Activated T-cell treated with anti-CD3 and anti-CD28 coated beads, Interleukin-2, amount 50 U/mL, for 1 hour (primary cell): ENCODE results near the gene CCDC17.
"Not testable (repeated sequence)": the region's sequence is repeated elsewhere in the genome, so short reads cannot be mapped to it uniquely, and the experiment has no call there.

Source experiments
- DNase-seq: peaks from one replicate; pipeline ENCODE4 v3.0.0-alpha.2; 2020

Gene CCDC17

DNA sequence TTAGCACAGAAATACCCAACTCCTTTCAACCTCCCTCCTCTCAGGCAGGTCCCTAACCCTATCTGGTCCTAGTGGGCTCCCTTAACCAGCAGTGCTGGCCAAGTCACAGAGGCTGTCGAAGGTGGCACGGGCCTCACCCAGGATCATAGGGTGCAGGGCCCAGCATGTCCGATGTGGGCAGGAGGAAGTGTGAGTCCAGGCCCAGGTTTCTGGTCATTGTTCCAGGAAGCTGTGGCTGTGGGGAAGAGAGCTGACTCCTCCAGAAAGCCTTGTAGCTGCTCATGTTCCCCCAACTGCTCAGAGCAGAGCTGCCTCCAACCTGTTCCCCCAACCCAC, 2.4 kb downstream of the CCDC17 start:
- DNase-seq = no peak

DNA sequence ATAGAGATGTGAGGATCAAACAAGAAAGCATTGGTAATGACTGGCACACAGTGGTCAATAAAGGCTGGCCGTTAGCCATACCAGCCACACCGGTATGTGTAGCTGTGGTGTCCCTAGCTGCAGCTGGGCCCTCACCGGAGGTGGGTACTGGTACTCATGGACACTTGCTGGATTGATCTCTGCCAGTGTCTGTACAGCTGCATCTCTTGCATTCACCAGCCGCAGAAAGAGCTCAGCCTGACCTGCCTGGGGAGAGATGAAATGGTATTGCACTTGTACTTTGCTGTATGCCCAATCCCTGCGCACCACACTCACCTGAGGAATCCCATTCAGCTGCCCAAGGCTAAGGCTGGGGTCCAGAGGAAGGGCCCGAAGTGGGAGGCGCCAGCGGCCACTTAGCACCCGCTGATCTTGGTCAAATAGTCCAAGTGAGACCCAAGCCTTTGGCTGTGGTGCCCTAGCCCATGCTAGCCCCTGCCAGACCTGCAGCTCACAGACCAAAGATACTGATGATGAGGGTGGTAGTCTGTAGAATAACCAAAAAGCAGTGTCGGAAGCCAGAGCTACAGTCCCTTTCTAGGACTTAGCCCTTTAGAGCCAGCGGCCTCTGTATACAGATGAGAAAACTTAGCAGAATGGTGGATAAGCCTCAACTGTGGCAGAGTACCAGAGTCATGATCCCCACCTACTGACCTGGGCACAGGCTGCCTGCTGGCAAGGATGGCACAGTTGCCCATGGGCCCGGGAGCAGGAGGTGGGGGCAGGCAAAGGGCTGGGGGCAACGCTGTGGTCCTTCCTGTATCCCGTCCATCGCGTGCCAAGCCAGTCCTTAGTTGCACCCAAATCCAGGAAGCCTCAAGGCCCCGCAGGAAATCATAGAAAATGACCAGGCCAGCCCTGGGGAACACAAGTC, 3.0 kb downstream of the CCDC17 start:
- DNase-seq = no peak

DNA sequence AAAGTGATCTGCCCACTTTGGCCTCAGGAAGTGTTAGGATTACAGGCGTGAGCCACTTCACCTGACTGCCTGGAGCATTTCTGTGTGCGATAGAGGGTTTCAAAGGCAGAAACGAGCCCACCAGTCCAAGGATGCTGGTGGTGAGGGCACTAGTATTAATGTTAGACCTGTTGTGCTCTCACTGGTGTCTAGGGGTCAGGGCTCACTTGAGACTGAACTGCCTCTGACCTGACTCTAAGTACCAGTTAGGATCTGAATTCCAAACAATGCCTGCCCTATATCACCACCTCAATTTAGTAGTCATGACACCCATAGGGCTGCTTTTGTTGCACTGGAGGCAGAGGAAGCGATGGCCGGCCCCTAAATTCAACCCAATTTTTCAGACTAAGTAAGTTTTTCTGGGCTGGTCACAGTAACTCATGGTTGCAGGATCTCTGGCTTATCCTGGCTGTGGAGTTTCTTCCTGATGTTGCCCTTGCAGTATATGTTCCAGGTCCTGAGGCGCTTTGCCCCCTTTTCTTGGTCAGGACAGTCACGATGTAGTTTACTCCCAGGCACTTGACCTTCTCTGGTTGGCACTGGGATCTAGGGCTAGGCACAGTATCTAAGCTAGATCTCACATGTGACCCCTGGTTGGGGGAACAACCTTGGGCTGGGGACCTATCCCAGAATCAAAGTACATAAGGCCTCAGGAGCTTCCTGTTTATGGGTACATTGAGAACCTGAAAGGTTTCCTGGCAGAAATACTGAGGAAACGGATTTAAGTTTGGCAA, 4.5 kb downstream of the CCDC17 start:
- no peak for DNase-seq

DNA sequence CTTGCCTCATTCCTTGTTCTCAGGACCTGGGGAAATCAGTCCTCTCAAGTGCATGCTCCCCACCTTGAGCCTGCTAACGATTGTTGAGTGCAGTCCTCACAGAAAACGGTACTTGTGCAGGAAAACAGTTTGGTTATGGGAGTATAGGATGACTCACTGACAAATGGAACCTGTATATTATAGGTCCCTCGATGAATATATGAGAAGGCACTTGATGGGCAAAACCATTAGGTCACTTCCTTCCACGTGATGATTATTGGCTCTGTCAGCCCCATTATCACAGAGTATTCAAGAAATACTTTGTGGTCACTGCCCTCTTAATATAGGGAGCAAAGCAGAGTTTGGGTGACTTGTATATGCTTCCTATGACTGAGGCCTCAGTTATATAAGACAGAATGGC, 6.2 kb downstream of the CCDC17 start:
- DNase-seq = no peak

DNA sequence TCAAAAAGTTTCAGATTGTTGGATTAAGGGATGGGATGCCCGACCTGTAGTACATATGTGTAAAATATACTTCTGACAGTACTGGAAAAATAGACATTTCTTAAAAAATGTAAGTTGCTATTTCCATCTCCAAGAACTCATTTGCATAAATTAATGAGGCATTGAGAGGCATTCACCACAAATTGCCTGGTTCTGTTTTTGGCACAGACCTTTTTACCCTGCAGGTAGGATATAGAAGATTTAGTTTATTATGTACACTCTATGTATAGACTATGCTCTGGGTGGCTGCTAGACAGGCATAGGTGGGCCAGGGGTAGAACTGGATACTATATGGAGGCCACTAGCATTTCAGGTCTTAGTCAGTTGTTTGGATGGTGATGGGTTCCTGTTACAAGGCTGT, 8.0 kb downstream of the CCDC17 start:
- DNase-seq = no peak

DNA sequence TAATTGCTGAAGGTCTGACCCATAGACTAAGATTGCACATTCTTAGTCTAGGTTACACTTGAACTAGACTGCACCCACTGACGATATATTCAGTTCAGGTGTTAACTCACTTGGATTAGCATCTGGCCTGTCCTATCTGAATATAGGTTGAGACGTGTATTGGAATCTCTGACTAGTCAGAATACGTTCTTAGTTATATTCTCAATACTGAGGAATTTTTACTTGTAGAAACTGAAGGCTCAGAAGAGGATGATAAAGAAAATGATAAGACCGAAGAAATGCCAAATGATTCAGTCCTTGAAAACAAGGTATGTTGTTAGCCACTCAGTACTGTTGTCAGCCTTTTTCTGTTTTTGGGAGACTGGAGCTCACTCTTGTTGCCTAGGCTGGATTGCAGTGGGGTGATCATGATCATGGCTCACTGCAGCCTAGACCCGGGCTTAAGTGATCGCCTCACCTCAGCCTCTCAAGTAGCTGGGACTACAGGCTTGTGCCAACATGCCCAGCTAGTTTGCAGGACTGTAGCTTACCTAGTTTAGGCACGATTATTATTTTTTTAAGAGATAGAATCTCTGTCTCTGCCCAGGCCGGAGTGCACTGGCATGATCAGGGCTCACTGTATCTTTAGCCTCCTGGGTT, 10.8 kb downstream of the CCDC17 start:
- DNase-seq = no peak

DNA sequence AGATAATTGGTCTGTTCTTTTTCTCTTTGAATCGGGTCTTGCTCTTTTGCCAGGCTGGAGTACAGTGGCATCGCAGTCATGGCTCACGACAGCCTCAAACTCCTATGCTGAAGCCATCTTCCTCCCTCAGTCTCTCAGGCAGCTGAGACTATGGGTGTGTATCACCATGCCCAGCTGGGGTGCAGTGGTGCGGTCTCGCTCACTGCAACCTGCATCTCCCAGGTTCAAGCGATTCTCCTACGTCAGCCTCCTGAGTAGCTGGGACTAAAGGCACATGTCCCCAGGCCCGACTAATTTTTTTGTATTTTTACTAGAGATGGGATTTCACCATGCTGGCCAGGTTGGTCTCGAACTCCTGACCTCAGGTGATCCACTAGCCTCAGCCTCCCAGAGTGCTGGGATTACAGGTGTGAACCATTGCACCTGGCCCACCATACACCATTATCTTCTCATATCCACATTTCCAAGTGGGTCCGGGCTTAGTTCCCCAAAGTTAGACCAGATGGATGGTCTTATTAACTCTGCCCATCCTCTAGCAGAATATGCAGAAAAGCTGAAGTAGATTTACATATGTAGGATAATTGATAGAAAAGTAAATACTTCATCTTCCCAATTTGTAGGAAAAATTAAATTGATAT, 13.1 kb downstream of the CCDC17 start:
- no peak for DNase-seq

DNA sequence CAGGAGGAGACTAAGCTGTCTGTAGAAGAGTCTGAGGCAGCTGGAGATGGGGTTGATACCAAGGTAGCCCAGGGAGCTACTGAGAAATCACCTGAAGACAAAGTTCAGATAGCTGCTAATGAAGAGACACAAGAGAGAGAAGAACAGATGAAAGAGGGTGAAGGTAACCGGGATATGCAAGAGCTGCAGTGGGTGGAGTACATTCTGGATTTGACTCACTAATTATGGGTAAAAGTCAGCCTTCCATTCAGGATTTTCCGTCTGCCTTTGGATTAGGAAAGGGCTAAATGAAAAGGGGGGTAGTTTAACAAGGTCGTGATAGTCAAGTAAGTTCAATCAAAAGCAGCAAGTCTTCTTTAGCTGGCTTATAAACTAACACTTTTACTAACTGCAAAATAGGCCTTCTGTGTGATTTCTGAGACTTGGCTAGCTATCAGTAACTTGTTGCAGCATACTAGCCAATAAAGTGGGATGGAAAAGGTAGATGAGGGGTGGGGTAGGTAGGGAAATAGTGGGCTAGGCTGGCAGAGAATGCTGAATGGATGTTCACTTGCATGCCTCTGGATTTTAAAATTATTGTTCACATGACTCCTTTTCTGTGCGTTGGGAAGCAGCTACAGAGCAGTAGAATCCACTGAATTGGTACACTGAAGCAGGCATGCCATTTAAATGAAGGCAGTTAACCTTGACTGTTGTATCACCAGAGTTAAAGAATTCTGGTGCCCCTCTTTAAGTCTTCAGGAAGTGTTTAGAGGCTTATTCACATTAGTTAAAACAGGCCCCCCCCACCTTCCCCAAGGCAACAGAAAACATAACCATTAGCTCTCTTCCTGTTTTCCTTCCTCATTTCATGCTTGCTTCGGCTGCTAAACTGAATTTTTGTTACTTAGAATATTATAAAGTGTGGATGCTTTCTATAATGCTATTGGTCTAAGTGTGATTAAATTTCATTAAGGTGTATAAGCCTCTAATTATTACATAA, 15.4 kb downstream of the CCDC17 start:
- DNase-seq = no peak

DNA sequence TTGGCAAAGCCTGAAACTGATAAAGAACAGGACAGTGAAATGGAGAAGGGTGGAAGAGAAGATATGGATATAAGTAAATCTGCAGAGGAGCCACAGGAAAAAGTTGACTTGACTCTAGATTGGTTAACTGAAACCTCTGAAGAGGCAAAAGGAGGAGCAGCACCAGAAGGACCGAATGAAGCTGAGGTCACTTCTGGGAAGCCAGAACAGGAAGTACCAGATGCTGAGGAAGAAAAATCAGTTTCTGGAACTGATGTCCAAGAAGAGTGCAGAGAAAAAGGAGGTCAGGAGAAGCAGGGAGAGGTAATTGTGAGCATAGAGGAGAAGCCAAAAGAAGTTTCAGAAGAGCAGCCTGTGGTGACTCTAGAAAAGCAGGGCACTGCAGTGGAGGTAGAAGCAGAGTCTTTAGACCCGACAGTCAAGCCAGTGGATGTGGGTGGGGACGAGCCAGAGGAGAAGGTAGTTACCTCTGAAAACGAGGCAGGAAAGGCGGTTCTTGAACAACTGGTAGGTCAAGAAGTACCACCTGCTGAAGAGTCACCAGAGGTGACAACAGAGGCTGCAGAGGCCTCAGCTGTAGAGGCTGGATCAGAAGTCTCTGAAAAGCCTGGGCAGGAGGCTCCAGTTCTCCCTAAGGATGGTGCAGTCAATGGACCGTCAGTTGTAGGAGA, 16.3 kb downstream of the CCDC17 start:
- no peak for DNase-seq

DNA sequence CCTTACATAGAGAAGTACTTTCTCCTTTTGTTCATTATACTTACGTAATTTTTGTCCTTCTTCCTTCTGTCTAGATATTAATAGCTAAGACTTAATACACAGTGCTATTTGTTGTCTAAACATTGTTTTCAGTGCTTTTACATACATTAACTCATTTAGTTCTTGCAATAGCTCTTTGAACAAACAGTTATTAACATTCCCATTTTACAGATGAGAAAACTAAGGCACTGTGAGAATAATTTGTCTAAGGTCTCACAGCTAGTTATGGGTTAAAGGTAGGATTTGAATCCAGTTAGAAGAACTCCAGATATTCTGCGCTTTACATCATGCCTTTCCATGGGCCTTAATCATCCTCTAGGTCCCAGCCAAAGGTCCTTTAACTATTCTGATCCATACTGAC, 19.6 kb downstream of the CCDC17 start:
- DNase-seq = no peak

DNA sequence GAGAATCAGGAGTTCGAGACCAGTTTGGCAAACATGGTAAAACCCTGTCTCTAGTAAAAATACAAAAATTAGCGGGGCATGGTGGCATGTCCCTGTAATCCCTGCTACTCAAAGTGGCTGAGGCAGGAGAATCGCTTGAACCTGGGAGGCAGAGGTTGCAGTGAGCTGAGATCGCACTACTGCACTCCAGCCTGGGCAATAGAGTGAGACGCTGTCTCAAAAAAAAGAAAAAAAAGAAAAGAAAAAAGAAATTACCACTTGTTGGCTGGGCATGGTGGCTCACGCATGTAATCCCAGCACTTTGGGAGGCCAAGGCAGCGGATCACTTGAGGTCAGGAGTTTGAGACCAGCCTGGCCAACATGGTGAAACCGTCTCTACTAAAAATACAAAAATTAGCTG, 27.1 kb downstream of the CCDC17 start:
- not testable (repeated sequence) for DNase-seq

DNA sequence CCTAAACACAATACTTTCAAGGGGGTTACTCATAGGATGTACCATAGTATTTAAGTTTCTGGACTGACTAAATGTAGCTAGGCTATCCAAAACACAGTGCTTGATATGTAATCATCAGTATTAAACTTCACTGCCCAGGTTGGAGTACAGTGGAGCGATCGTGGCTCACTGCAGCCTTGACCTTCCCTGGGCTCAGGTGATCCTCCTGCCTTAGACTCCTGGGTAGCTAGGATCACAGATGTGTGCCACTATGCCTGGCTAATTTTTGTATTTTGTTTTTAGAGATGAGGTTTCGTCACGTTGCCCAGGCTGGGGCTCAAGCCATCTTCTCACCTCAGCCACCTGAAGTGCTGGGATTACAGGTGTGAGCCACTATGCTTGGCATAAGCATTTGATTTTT, 29.4 kb downstream of the CCDC17 start:
- no peak for DNase-seq

DNA sequence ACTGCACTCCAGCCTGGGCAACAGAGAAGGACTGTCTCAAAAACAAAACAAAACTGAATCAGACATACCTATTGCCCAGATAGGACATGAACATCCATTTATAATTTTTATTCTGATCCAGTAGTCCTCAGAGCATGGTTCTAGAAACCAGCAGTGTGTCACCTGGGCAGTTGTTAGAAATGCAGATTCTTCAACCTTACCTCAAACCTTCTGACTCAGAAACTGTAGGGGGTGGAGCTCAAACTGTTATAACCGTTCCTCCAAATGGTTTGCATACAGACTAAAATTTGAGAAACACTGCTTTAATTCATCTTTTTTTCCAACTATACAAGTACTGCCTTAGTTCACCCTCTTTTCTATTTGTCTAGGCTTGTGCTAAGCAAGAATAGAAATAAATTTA, 34.0 kb downstream of the CCDC17 start:
- DNase-seq = no peak

DNA sequence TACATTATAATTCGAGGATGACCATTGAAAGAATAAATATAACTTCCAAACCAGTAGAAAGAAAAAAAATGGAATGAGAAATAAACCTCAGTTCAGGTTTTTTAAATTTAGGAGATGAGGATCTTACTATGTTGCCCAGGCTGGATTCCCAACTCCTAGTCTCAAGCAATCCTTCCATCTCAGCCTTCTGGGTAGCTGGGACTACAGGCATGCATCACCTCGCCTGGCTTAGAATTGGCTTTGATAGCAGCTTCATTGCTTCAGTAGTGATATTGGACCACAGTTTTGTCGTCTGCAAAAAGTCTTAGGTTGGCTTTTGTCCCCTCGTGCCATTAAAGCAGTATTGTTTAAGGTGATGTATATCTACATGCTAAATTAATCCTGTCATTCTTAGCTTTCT, 37.1 kb downstream of the CCDC17 start:
- DNase-seq = no peak

DNA sequence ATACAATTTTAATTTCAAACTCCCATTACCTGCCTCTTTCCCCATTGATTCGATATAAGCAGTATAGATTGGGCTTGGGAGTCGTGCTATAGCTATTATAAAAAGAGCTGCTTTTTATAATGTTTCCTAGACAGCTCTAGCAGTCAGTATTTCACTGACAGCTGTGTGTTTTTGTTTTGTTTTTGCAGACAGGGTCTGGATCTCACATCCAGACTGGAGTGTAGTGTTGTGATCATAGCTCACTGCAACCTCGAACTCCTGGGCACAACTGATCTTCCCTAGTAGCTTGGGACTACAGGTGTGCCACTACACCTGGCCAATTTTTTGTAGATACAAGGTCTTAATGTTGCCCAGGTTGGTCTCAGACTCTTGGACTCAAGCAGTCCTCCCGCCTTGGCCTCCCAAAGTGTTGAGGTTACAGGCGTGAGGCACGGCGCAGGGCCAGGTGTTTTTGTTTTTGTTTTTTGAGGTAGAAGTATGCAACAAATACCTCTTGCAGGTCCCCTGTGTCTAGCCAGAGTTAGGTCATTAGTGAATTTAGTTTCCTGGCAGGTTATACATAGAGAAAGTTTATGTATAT, 38.3 kb downstream of the CCDC17 start:
- no peak for DNase-seq

DNA sequence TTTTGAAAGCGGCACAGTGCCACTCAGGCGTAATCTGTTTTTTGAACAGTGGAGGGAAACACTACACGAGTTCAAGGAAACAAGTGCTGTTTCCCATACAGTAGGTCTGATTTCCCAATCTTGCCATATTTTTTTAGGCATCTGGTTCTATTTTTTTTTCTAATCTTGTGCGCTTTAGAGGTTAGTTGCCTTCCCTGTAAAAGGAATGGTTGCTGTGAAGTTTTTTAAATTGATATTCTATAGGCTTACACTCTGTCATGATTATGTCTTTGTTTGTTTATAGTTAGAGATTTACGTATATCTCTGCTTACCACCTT, 38.8 kb downstream of the CCDC17 start:
- DNase-seq = no peak

DNA sequence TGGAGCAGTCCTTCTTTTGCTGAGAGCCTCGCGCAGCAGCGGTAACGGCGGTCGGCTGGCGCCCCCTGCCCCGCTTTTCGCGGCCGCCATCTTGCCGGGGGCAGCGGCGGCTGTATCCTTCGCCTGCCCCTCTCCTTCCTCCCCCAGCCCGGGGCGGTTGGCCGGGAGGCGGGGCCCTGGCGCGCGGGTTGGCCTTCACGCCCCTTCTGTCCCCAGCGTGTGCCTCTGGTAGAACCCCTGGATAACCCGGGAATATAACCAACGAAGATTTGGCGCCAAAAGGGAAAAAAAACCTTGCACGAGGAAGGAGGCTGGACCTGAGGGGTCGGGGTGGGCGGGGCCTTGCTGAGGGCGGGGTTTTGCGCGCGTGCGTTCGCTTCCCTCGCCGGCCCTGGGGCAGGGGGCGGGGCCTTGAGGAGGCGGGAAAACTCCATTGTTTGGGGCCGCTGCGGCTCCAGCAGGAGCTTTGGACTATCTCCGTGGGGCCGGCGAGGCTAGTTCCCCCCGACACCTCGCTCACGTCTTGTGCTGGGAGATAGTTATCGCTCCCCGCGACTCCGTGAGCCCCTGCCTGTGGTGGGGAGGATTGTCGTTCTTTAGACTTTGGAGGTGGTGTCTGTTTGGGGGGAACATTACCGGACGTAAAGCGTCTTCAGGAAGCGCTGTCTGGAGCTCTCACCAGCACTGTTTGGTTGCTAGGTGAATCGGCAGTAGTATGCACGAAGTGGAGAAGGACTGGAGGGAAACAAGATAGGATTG, 39.3 kb downstream of the CCDC17 start:
- peak; percentile 89 for DNase-seq

DNA sequence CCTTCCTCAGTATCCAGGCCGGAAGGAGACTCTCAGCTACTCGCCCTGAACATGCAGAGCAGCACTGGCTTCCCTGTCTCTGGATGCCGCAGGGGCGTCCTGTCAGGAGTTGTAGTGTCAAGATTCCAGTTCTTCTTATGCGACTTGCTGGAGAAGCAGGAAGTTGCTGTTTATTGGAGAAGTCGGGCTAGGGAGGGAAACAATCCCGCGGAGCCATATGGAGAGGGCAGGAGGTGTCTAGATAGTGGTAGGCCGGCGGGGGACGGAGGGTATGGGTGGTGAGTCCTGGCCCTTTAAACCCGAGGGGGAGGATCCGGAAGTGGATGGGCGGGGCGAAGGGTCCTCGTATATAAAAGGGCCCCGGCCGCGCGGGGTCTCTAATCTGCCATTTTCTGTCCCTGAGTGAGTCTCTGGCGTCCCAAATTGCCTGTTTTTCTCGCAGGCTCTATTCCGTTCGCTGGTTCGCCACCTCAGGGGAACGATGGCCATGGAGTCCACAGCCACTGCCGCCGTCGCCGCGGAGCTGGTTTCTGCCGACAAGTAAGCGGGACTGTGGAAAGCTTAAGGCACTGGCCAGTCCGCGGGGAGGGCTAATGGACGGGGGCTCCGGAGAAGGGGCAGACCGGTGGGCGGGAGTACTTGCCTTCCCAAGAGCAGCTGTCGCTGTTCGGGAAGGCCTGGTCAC, 40.0 kb downstream of the CCDC17 start, which contains the start of gene NASP:
TSS of gene NASP (plus strand) at position 376 of the 685 bp plus-strand sequence. CDS start at position 482, 106 bp downstream.
- DNase-seq = peak; percentile 97

DNA sequence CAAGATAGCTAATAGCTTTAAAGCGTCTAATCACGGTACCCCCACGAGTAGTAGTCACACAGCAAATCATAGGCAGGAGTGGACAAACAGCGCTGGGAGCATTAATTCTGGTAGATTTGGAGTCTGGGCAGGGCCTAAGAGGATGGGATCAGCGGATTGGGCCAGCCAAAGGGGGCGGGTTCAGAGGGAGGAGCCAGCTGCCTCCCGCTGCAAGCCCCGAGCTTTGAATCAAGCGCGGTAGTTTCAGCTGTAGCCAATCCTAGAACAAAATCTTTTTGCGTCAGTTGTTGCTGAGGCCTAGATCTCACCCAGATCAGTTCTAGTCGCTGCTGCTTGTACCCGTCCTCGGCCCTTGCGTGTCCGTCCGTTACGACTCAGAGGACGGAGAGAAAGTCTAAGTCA, 40.6 kb downstream of the CCDC17 start:
- DNase-seq = peak; percentile 91
